Renal cortex interstitium (tissue), 11 donors: Measurements from ENCODE around the gene SH3RF3. TPM values are rescaled to one million over a fixed set of nuclear protein-coding genes. Genes with fewer than 3 reads are reported as not detected.

Experiments
- DNase-seq, 11 donors: peaks; one replicate each; pipeline ENCODE4 v3.0.0-alpha.2; 2013; ENCODE audit warnings: low read depth in 9 of 11, low spot score in 4 of 11; ENCODE audit errors: extremely low read depth in 1 of 11
- polyA plus RNA-seq, 3 donors: library from polyadenylated mRNA; unstranded; fragments of 120-200 nt; gene quantifications; one replicate each; pipeline ENCODE4 v1.2.1, GENCODE V29; 2013; ENCODE audit not compliant: insufficient read length in 3 of 3

The SH3RF3 gene
- polyA plus RNA-seq, 3 donors = 4.2 to 5.8 (median 5.2) TPM

GRCh38 chr2:109436610-109437225 is 307.7 kb downstream of the SH3RF3 start:
- DNase-seq = no peak

DNA sequence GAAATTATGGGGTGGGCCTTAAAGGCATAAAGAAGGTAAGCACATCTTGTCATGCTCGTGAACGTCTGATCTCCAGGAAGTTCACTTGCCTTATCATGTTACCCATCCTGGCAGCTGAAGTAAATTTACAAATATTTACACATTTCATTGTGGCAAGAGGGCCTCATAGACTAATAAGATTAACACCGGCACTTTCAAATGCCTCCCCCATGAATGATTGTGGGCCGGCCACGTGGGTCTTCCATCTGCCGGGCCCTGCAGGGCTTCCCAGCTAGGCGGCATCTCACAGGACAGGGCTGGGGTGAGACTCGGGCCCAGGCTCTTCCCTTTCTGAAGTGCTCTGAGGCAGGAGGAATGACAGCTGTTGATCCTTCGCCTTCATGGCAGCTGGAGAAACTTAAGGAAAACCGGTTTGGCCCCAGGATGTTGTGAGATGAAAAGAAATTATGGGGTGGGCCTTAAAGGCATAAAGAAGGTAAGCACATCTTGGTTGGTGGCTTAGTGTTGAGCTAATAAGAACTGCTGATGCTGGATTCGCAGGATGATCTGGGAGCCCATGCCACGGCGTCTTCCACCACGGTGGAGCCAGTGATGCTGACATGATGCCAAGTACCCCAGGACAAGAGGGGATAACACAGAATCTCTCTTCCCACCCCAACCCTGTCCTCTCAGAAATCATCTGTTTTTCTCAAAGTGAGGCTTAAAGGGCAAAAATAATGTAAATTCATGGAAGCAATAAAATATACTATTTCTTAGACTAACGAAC is 308.5 kb downstream of the SH3RF3 start:
- DNase-seq = no peak

DNA sequence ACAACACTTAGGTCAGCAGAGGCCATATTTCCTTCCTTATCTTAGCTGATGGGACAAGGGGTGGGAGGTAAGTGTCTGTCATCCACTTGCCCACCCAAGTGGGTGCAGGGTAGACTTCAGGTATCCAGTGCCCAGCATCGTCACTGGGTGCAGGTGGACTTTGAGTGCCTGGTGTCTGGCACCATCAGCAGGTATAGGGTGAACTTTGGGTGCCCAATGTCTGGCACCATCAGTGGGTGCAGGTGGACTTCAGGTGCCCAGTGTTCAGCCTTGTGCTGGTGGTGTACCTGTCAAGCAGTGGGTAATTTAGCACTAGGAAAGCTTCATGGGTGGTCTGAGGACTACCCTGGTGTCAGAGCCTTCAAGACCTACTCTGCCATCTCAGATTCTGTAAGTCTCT is 309.1 kb downstream of the SH3RF3 start:
- no peak for DNase-seq

DNA sequence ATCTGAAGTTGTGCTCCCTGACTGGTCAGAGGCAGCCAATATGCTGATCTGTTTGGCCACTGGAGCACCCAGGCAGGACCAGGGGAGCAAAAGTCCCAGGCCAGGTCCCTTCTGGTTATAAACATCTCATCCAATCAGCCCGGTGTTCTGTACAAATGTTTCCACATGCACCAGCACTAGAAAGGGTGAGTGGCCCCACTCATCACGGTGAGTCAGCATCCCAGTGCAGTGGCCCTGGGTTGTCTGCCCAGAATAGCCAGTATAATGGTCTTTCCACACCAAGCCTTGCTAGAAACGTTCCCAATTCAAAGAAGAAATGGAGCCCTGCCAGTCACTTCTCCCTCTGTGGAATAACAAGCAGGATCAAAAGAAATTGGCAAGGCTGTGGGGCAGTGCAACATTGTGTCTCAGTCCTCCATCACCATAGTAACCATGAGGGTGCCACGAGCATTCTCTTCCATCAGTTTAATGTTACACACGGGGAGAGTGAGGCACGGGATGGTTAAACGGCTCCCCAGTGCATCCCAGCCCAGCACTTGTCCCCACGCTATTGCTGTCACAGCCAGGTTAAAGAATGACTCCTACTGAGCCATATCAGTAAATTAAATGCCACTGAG is 309.9 kb downstream of the SH3RF3 start:
- no peak for DNase-seq

DNA sequence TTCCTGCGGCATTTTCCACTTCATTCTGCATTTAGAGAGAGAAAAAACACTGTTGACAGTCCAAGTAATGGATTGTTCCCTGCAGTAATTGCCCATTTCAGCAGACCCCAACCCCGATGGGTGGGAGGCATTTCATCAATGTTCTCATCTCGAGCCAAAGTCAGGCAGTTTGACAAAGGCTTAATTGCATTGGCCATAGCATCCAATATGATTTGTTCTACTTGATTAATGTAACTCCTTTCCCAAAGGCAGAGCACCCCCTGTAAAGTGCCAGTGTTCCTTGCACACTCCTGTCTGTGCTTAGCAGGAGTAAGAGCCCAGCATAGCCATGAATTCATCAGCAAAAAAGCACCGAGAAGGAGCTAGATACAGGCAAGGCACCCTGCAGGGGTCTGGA is 310.4 kb downstream of the SH3RF3 start:
- no peak for DNase-seq

DNA sequence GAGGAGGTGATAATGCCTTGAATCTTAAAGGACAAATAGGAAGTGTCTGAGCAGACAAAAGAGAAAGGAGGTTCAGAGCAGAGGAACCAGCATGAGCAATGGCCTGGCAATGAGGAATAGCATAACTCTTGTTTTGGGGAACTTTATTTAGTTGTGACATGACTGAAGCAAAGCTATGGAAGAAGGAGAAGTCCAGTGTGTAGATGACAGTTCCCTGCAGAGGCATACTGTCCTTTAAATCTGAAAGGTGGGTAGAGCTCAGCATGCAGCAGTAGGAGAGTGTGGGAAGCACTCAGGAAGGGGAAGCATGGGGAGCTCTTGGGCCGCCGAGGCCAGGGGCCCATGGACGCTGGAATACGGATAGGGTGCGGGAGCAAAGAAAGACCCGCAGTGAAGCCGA is 311.0 kb downstream of the SH3RF3 start:
- no peak for DNase-seq

- DNase-seq = no peak
These were observed 311.6 kb downstream of the SH3RF3 start for GRCh38 chr2:109440499-109441156.

GRCh38 chr2:109442715-109443319 is 313.8 kb downstream of the SH3RF3 start:
- DNase-seq = no peak

DNA sequence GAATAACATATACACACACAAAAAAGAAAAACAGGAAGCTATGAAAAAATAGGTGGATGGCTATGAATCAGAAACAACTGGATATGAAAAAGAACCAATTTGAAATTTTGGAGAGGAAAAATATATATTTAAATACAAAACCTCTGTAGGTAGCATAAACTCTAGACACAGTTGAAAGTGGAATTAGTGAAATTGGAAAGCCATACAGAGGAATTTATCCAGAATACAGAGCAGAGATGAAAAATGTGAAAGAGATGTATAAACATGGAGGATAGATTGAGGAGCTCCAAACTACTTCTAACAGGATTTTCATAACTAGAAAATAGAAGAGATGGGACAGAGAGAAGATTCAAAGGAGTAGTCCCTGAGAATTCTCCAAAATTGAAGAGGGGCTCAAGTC is 315.9 kb downstream of the SH3RF3 start:
- DNase-seq = no peak

DNA sequence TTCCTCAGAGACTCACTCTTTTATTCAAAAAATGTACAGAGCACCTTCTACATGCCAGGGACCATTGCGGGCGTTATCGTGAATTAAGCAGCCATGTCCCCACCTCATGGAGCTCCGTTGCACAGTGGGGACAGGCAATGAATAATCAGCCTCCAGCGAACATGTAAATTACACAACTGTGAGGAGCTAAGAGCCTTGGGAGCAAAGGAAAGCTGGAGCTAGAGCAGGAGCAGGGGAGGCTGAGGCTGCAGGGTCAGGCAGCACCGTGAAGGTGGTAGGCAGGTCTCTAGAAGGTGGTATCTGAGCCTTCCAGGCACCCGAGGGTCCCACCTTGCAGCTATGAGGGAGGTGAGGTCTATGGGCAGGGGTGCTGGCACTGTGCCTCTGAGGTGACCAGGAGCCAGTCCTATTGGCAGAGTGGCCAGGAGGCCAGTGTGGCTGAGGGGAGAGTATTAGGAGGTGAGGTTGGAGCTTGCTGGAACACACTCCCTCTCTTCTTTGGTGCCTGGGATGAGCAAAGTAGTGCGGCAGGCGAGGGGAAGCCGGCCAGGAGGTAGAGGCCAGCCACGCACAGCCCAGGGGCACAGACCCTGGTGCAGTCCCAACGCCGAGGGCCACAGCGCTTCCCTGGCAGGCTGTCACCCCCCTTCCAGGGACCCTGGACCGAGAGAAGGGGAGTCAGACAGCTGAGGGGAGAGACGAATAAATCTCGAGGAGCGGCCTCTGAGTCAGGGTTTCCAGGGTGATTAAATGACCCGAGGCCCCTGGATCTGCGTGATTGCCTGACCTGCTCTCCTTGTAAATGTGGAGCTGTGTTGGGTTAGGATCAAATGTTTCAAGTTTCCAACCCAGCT is 317.5 kb downstream of the SH3RF3 start:
- no peak for DNase-seq

DNA sequence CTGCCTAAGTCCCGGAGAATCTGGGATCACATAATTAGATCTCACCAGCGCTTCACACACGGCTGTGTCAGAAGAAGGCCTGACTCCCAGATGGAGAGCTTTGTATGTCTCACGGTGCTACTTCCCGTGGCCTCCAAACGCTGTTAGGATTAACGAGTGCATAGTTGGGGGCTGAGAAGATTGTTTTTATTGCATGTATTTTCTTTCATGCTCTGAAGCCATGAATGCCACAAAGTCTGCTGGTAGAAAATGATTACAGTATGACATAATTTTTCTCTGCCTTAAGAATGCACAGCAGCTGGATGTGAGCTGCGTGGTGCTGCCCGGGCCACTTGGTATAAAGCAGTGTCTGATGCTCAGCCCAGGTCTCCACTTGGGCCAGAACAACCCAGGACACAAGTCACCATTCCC is 318.3 kb downstream of the SH3RF3 start:
- peak in 2 of 11 donors; percentile 56 to 69 for DNase-seq

DNA sequence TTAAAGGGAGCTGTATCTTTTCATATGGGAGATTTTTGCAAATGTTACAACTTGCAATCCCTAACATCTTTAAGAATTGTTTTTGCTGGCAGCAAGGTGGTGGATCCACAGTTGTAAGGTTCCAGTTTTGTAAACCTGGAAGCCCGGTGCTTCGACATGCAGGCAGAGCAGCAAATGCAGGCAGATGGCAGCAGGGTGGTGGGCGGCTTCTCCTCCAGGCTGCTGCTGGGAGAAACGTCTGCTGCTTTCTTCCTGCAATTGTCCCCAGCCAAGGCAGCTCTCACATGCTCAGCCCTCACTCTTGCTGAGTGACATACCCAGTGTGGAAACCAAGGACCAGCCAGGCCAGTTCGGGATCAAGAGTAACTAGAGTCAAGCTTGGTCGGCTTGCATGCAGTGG is 318.8 kb downstream of the SH3RF3 start:
- DNase-seq = no peak

DNA sequence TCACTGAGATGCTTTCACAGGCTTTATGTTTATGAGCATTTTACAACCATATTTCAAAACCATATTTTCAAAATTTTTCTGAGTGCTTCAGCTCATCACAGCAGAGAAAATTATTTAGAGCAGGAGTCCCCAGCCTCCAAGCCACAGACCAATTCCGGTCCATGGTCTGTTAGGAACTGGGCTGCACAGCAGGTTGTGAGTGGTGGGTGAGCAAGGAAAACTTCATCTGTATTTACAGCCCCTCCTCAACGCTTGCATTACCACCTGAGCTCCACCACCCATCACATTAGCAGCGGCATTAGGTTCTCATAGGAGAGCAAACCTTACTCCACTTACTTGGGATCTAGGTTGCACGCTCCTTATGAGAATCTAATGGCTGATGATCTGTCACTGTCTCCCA is 319.2 kb downstream of the SH3RF3 start:
- no peak for DNase-seq

DNA sequence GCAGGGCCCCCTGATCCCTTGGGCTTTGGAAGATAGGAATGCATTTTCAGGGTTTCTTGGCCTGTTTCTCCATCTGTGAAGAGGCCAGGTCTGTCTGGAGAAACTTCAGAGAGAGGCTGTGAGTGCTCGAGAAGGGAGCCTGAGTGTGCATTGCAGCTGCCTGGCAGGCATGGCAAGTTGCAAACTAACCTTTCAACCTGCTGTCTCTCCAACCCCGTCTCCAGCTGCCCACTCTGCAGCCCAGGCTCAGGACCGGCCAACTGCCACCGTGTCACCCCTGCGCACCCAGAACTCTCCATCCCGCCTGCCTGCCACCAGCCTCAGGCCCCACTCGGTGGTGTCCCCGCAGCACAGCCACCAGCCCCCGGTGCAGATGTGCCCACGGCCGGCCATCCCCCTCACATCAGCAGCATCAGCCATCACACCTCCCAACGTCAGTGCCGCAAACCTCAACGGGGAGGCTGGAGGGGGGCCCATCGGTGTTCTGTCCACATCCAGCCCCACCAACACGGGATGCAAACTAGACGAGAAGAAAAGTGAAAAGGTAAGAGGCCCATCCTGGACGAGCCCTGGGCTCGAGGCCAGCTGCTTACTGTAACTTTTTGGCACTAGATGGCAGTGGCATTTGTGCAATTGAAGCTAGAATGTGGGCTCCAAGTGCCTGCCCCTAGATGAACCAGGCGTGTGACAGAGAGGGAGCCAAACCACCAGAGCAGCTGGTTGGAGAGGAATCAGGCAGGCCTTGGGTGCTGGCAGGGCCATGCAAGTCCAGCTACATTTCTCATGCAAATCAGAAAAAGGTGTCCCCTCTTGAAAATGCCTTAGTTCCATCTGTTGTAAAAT is 320.2 kb downstream of the SH3RF3 start:
- no peak for DNase-seq

GRCh38 chr2:109450574-109451273 is 321.7 kb downstream of the SH3RF3 start:
- DNase-seq = no peak

DNA sequence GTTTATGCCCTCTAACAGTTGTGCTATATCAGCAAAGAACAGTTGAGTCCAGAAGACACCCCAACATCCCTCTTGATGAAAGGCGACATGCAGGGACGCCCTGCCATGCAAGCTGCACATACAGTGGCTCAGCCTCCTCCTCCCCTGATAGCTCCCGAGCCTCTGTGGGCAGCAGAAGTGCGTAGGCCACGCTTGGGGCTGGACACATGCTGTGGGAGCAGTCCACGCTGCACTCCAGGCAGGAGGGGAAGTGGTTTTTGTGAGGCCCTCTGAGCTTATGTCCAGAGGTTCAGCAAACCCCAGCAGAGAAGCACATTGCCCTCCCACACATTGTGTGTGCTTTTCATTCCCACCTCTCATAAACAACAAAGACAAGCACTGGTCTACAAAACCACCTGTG is 322.7 kb downstream of the SH3RF3 start:
- DNase-seq = no peak
